Measurements from ENCODE around the gene CFAP61. TPM values are rescaled to one million over a fixed set of nuclear protein-coding genes. Genes with fewer than 3 reads are reported as not detected.

Gene CFAP61
- total RNA-seq, 1 experiment from 2014 or later: not detected

- Histone ChIP-seq H3K79me2 (ENCODE audit: low read length) (no peaks in the 10 kb centered on the region), H3K27me3 (ENCODE audit: low read length) (peaks cover 74% of the 10 kb centered on the region), H3K9me3 (ENCODE audit: low read length) (no peaks in the 10 kb centered on the region), H3K36me3 (ENCODE audit: low read depth, low read length) (no peaks in the 10 kb centered on the region), H3K4me1 (ENCODE audit: insufficient read depth, low read length) (0 out of 2 replicates have a peak, but pooled peaks cover 3% of the 10 kb centered on the region), H3F3A (ENCODE audit: low read length, unreplicated experiment) (no peaks in the 10 kb centered on the region), H3K9me2 (replicated peaks; ENCODE audit: low read length) (no peaks in the 10 kb centered on the region), H2AFZ (ENCODE audit: low read length) (no peak overlapping the region), H3K4me3 (ENCODE audit: low read length) (no peak overlapping the region), H3K4me2 (ENCODE audit: low read length) (no peak overlapping the region), H3K9ac (ENCODE audit: low read length) (no peak overlapping the region), H3K27ac (ENCODE audit: low read length) (no peak overlapping the region), H4K20me1 (ENCODE audit: low read length) (no peaks in the 10 kb centered on the region)
- DNase-seq (no peak), ATAC-seq (no peak)
- TF ChIP-seq EZH2phosphoT487 (IDR thresholded peaks at IDR 0.05; ENCODE audit: borderline replicate concordance, low read length) (no peak), EZH2 (IDR thresholded peaks at IDR 0.05; ENCODE audit: low read length, unreplicated experiment) (no peak), CTCF (conservative IDR thresholded peaks at IDR 0.05; ENCODE audit: low read depth, low read length) (no peak)
- CTCF ChIA-PET: no interaction called here
- BruUV-seq (replicated peaks): no TSS peak
- POLR2A ChIA-PET (ENCODE audit: unreplicated experiment): no interaction called here
- intact Hi-C loops (cut with micrococcal nuclease): no loop called here
Observed at GRCh38 chr20:20207872-20208271, 155.5 kb downstream of the CFAP61 start.

DNA sequence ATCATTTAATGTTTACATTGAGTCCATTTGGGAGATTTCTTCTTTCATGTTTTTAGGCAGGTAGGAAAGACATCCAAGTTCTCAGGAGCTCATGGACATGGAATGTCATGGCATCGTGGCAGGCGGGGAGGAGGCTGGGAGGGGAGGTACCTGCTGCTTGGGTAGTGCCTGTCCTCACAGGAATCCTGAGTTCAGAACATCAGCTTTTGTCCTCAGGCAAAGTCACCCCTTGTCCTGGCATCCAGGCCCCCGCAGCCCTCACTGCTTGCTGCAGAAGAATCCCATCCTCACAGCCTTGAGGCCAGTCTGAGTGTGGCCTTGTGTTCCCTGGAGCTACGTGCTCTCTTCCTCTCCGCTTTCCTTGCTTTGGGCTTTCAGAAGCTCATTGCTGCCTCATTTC lies 157.4 kb downstream of the CFAP61 start:
- CTCF ChIA-PET: no interaction called here

GRCh38 chr20:20210327-20210726 lies 158.0 kb downstream of the CFAP61 start:
- Histone ChIP-seq H3K9me2 (replicated peaks; ENCODE audit: low read length) (no peaks in the 10 kb centered on the region), H3K27me3 (ENCODE audit: low read length) (peaks cover 80% of the 10 kb centered on the region), H3K4me1 (ENCODE audit: insufficient read depth, low read length) (0 out of 2 replicates have a peak, but pooled peaks cover 3% of the 10 kb centered on the region), H3K9ac (ENCODE audit: low read length) (no peak overlapping the region), H3K4me2 (ENCODE audit: low read length) (no peak overlapping the region), H3F3A (ENCODE audit: low read length, unreplicated experiment) (no peaks in the 10 kb centered on the region), H3K27ac (ENCODE audit: low read length) (no peak overlapping the region), H3K9me3 (ENCODE audit: low read length) (no peaks in the 10 kb centered on the region), H2AFZ (ENCODE audit: low read length) (no peak overlapping the region), H3K4me3 (ENCODE audit: low read length) (no peak overlapping the region), H3K36me3 (ENCODE audit: low read depth, low read length) (no peaks in the 10 kb centered on the region), H4K20me1 (ENCODE audit: low read length) (no peaks in the 10 kb centered on the region), H3K79me2 (ENCODE audit: low read length) (no peaks in the 10 kb centered on the region)
- no TSS peak for BruUV-seq (replicated peaks)
- intact Hi-C loops (cut with micrococcal nuclease): no loop called here
- DNase-seq: no peak
- no peak for ATAC-seq
- ChIA-PET POLR2A (ENCODE audit: unreplicated experiment) (no interaction called here), CTCF (no interaction called here)
- TF ChIP-seq EZH2phosphoT487 (IDR thresholded peaks at IDR 0.05; ENCODE audit: borderline replicate concordance, low read length) (no peak), CTCF (conservative IDR thresholded peaks at IDR 0.05; ENCODE audit: low read depth, low read length) (no peak), EZH2 (IDR thresholded peaks at IDR 0.05; ENCODE audit: low read length, unreplicated experiment) (no peak)

More for the DNA sequence above, 157.4 kb downstream of the CFAP61 start:
- Histone ChIP-seq H3K9me2 (replicated peaks; ENCODE audit: low read length) (no peaks in the 10 kb centered on the region), H3K79me2 (ENCODE audit: low read length) (no peaks in the 10 kb centered on the region), H4K20me1 (ENCODE audit: low read length) (no peaks in the 10 kb centered on the region), H3K27me3 (ENCODE audit: low read length) (peaks cover 78% of the 10 kb centered on the region), H2AFZ (ENCODE audit: low read length) (no peak overlapping the region), H3K9ac (ENCODE audit: low read length) (no peak overlapping the region), H3K36me3 (ENCODE audit: low read depth, low read length) (no peaks in the 10 kb centered on the region), H3F3A (ENCODE audit: low read length, unreplicated experiment) (no peaks in the 10 kb centered on the region), H3K4me1 (ENCODE audit: insufficient read depth, low read length) (0 out of 2 replicates have a peak, but pooled peaks cover 3% of the 10 kb centered on the region), H3K9me3 (ENCODE audit: low read length) (no peaks in the 10 kb centered on the region), H3K4me2 (ENCODE audit: low read length) (no peak overlapping the region), H3K27ac (ENCODE audit: low read length) (no peak overlapping the region), H3K4me3 (ENCODE audit: low read length) (no peak overlapping the region)
- intact Hi-C loops (cut with micrococcal nuclease): no loop called here
- DNase-seq: no peak
- no TSS peak for BruUV-seq (replicated peaks)
- TF ChIP-seq EZH2 (IDR thresholded peaks at IDR 0.05; ENCODE audit: low read length, unreplicated experiment) (no peak), EZH2phosphoT487 (IDR thresholded peaks at IDR 0.05; ENCODE audit: borderline replicate concordance, low read length) (no peak)
- ATAC-seq: no peak
- POLR2A ChIA-PET (ENCODE audit: unreplicated experiment): no interaction called here
